ENCODE data around the gene RFXANK.
"Not testable (repeated sequence)": the region's sequence is repeated elsewhere in the genome, so short reads cannot be mapped to it uniquely, and the experiment has no call there.

The RFXANK gene

GRCh38 chr19:19145684-19146608 is 46.1 kb upstream of the RFXANK start:
- H4K20me1 ChIP-seq (ENCODE audit: insufficient read depth, low read length), result no peaks in the 10 kb centered on the region
- peaks cover 3% of the 10 kb centered on the region for H3K36me3 ChIP-seq (replicated peaks; ENCODE audit: low read depth, low read length)
- H3K9ac ChIP-seq (ENCODE audit: low read length), result no peak overlapping the region; the same call in 1 of the 2 replicates
- peak overlapping the region; percentile 31 for H3K4me2 ChIP-seq (ENCODE audit: low read length)
- H2AFZ ChIP-seq (ENCODE audit: low read depth, low read length), result peak overlapping the region; percentile 20; the same call in 1 of the 2 replicates
- no peaks in the 10 kb centered on the region for H3K27me3 ChIP-seq (ENCODE audit: low read depth, low read length)
- H3K9me3 ChIP-seq (ENCODE audit: insufficient read depth, low read length), result no peaks in the 10 kb centered on the region
- H3K79me2 ChIP-seq (ENCODE audit: low read length), result no peaks in the 10 kb centered on the region
- no peak overlapping the region for H3K27ac ChIP-seq (ENCODE audit: low read length)
- peaks cover 28% of the 10 kb centered on the region for H3K4me1 ChIP-seq (ENCODE audit: low read length)
- no peak overlapping the region for H3K4me3 ChIP-seq (ENCODE audit: low read length)
- TF ChIP-seq CTCF (IDR thresholded peaks at IDR 0.05; ENCODE audit: low read depth, low read length) (peak; percentile 91), EZH2phosphoT487 (IDR thresholded peaks at IDR 0.05; ENCODE audit: low read depth) (no peak)

GRCh38 chr19:19146865-19147264 is 45.2 kb upstream of the RFXANK start:
- Histone ChIP-seq H3K4me2 (ENCODE audit: low read length) (no peak overlapping the region), H3K4me1 (ENCODE audit: low read length) (peaks cover 37% of the 10 kb centered on the region), H3K79me2 (ENCODE audit: low read length) (no peaks in the 10 kb centered on the region), H3K4me3 (ENCODE audit: low read length) (no peak overlapping the region), H3K27me3 (ENCODE audit: low read depth, low read length) (no peaks in the 10 kb centered on the region), H4K20me1 (ENCODE audit: insufficient read depth, low read length) (no peaks in the 10 kb centered on the region), H3K27ac (ENCODE audit: low read length) (no peak overlapping the region), H3K36me3 (replicated peaks; ENCODE audit: low read depth, low read length) (peaks cover 3% of the 10 kb centered on the region), H3K9ac (ENCODE audit: low read length) (no peak overlapping the region), H2AFZ (ENCODE audit: low read depth, low read length) (no peak overlapping the region), H3K9me3 (ENCODE audit: insufficient read depth, low read length) (no peaks in the 10 kb centered on the region)
- TF ChIP-seq CTCF (IDR thresholded peaks at IDR 0.05; ENCODE audit: low read depth, low read length) (no peak), EZH2phosphoT487 (IDR thresholded peaks at IDR 0.05; ENCODE audit: low read depth) (no peak)

GRCh38 chr19:19147344-19147743 is 44.7 kb upstream of the RFXANK start:
- H3K4me2 ChIP-seq (ENCODE audit: low read length), result no peak overlapping the region
- H3K27ac ChIP-seq (ENCODE audit: low read length), result no peak overlapping the region
- no peaks in the 10 kb centered on the region for H3K9me3 ChIP-seq (ENCODE audit: insufficient read depth, low read length)
- no peaks in the 10 kb centered on the region for H4K20me1 ChIP-seq (ENCODE audit: insufficient read depth, low read length)
- H3K27me3 ChIP-seq (ENCODE audit: low read depth, low read length), result no peaks in the 10 kb centered on the region
- no peak overlapping the region for H2AFZ ChIP-seq (ENCODE audit: low read depth, low read length)
- H3K4me1 ChIP-seq (ENCODE audit: low read length), result peaks cover 42% of the 10 kb centered on the region
- H3K79me2 ChIP-seq (ENCODE audit: low read length), result no peaks in the 10 kb centered on the region
- no peak overlapping the region for H3K9ac ChIP-seq (ENCODE audit: low read length)
- TF ChIP-seq EZH2phosphoT487 (IDR thresholded peaks at IDR 0.05; ENCODE audit: low read depth) (no peak), CTCF (IDR thresholded peaks at IDR 0.05; ENCODE audit: low read depth, low read length) (no peak)
- no peak overlapping the region for H3K4me3 ChIP-seq (ENCODE audit: low read length)
- H3K36me3 ChIP-seq (replicated peaks; ENCODE audit: low read depth, low read length), result peaks cover 3% of the 10 kb centered on the region

- peaks cover 51% of the 10 kb centered on the region for H3K4me1 ChIP-seq (ENCODE audit: low read length)
- not testable (repeated sequence) for H3K4me3 ChIP-seq (ENCODE audit: low read length); H3K36me3 ChIP-seq (replicated peaks; ENCODE audit: low read depth, low read length); H3K9me3 ChIP-seq (ENCODE audit: insufficient read depth, low read length); H3K79me2 ChIP-seq (ENCODE audit: low read length); H3K27ac ChIP-seq (ENCODE audit: low read length); H3K9ac ChIP-seq (ENCODE audit: low read length); H3K27me3 ChIP-seq (ENCODE audit: low read depth, low read length); H3K4me2 ChIP-seq (ENCODE audit: low read length); H4K20me1 ChIP-seq (ENCODE audit: insufficient read depth, low read length); H2AFZ ChIP-seq (ENCODE audit: low read depth, low read length)
Measured at GRCh38 chr19:19148504-19148903, 43.6 kb upstream of the RFXANK start.

Data from OCI-LY3 (cell line).